GM18861 (cell line): ENCODE measurements around the gene MTPN.

ENCODE experiments used
- ATAC-seq: cut with Tn5 transposase; IDR thresholded peaks from one replicate; pipeline ENCODE4 v1.9.1; 2021; ENCODE audit not compliant: unreplicated experiment

The MTPN gene

GRCh38 chr7:135889823-135890222, 87.3 kb downstream of the MTPN start:
- ATAC-seq: no peak

- ATAC-seq: no peak
Observed at GRCh38 chr7:135888740-135889139, 88.4 kb downstream of the MTPN start.

GRCh38 chr7:135886345-135887132, 90.6 kb downstream of the MTPN start:
- no peak for ATAC-seq

GRCh38 chr7:135884495-135885232, 92.5 kb downstream of the MTPN start:
- ATAC-seq: no peak

GRCh38 chr7:135879233-135879632, 97.9 kb downstream of the MTPN start:
- no peak for ATAC-seq

GRCh38 chr7:135878284-135878683, 98.9 kb downstream of the MTPN start:
- ATAC-seq: no peak

GRCh38 chr7:135877805-135878204, 99.4 kb downstream of the MTPN start:
- peak; percentile 88 for ATAC-seq
